SIG-M5 (cell line): ENCODE data around the gene SLC9A9.

Experiments used
- DNase-seq: peaks from one replicate; lab custom pipeline; 2025; lab: John Stamatoyannopoulos, UW

Gene SLC9A9

DNA sequence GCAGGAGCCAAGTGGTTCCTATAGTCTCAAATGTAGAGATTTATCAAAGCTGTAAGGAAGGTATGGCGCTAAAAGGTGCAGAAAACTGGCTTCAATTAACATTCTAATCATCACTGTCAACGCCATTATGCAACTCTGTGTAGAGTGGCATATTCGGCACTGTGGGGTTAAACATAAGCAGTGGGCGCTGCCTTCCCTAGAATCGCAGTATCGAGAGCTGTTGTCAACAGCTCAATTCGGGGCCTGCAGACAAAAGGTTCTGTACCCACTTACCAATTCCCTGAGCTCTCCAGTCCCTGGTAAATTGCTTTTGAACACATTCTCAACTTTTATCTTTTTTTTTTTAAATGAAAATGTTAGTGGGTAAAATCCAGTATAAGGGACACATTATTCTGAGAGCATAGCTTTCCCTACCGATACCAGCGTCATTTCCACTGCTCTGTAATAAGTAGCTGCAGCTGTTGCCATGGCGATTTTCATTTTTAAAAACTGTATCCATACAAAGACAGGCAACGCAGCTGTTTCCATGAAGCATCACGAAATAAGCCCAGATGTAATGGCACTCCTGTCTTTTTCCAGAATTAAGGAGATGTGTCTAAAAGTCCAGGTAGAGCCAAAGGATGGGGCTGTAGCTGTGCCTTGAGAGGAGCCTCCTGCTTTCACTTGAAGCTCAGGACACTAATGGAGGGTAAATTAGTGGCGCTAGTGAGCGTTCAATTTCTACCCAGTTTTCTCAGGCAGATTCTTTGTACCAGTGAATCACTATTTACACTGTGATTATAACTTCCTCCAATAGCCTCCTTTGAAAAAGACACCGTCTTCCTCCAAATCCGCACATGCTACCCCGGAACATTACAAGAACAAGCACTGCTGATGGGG, 250.3 kb downstream of the SLC9A9 start:
- DNase-seq: no peak

DNA sequence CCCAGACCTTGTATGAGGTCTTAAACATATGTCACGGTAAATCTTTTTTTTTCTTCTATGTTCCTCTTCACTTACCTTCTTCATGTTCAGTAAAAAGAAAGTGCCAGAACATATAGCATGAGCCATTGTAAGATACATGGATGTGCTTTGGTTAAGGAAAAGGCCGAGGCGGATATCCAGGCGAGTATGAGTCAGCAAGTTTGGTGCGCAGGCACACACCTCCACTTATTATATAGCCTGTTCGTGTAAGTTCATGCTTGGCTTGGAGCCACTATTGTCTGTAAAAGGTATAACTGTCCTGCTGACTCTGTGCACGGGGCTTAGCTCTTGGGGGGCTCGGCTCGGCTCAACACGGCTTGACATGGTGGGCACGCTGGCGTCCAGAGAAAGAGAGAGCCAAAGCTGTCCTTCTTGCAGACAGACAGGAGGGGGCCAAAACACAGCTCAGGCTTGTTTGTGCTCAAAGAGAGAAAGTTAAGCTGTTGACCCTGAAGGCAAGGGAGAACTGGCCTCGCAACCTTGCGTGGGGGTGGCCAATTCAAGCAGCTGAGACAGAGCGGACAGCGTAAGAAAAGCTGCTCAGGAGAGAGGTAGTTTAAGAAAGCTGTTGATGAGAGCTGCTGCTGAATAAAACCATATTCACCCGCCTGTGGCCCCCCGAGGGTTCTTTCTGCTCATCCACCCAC, 251.2 kb downstream of the SLC9A9 start:
- DNase-seq: no peak

DNA sequence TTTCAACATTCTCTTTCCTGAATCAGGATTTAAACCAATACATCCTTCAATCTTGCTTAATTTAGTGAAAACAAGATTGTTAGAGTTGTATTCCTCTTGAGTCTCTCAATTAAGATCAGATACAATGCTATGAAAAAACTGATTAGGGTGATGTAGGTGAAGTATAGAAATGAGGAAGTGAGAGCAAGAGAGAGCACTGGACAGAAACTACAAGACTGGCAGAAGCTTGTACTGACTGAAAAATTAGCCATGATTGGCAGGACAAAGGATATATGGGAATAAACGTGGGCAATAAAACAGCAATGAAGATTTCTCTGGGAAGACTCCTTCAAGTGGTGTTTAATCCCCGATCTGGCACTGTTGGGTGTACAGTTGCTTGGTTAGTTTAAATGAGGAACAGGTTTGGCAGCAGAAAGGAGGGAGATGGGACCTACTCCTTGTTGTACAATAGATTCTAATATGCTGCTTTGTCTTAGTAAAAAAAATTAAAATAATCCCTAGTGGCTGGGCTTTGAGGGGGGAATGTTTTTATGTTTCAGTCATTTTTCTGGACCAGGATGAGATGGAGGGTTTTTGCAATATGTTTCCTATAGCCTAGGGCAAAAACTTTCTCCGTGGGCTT, 252.7 kb downstream of the SLC9A9 start:
- no peak for DNase-seq

DNA sequence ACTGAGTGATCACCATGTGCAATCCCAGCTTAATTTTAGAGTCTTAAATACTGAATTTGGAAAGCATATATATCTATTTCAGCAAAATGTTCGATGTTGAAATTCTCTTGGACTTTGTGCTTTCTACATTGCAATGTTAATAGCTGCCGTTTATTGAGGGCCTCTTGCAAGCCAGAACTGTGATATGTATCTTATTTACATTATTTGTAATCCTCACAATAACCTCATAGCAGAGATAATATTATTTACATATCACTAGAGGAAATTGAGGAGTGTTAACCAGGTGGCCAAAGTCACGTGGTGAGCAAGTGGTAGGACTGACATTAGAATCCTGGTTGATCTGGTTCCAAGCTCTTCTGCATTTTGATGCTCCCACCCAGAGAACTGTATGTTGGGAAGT, 254.1 kb downstream of the SLC9A9 start:
- DNase-seq: no peak

DNA sequence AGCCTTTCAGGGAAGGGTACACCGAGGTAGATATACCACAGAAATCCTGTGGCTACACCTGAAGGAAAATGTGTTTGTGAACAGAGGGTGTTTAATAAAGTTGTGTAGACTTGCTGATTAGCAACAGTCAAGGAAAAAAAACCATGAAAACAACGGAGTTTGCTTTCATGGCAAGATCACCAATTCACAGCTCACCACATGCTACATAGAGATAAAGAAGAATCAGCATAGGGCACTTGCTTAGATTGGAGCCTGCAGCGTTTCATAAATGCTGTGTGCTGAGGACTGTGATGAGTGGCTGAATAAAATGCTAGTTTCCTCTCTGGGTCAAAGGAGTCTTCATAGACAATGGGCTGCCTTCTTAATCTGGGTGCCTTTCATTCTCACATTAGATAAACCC, 257.6 kb downstream of the SLC9A9 start:
- no peak for DNase-seq

DNA sequence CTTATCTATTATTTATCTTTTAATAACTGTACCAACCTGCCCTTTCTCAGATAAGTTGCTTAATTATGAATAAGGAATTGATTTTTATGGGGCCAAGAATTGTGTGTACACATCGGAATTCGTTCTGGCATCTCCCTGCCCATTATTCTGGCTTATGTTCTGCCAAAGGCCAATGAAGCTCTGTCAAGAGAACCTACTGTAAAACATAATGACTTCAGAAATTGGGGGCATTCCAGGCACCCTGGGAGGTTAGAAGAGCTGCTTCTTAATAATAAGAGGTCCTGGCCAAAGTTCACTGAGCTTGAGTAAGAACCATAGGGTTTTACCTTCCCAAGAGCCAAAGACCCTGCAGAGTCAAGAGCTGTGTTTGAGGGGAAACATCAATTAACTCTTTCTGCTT, 261.7 kb downstream of the SLC9A9 start:
- no peak for DNase-seq

DNA sequence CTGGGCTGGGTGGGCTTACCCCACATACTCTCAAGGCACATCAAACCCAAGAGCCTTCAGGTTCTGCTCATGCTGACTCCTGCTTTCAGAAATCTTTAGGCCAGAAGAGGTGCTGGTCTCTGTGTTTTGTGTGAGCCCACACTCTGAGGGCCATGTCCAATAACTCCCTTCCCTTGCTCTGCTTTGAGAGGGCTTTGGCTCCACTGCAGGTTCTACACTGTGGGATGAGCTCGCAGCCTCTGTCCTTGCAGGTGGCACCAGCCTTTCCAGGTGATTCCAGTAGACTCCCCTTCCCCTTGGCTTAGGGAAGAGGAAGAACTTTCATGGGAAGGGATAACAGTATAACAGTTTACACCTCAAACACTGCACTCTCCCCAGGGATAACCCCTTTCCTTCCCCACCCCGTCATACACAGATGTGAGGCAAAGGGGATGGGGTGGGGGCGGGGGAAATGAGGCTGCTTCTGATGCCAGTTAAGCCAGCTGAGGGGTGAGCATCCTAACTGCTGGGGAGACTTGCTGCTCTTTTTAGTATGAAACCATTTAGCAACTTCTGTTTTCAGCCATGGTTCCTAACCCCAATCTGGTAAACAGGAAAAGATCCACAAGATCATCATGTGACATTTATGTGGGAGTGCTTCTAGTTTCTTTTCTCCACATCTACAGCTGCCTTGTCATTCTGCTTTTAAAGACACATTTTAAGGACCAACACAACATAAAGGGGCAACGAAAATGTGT, 262.4 kb downstream of the SLC9A9 start:
- DNase-seq: no peak

DNA sequence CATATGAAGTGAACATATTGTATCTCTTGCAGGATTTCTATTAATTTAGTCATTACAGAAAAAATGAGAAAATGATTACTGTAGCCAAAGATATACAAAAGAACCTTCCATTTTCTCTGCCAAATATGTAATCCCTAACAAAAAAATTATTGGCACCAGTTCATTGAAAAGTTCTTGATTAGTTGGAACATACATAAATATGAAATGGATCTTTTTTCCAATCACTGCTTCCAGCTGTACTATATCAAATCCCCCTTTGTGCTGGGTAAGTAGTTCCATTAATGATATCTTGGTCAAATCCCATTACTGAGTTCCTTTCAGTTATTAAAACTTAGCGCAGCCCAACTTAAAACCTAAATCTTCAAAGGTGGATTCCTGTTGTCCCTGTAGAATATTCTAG, 263.8 kb downstream of the SLC9A9 start:
- DNase-seq: no peak

DNA sequence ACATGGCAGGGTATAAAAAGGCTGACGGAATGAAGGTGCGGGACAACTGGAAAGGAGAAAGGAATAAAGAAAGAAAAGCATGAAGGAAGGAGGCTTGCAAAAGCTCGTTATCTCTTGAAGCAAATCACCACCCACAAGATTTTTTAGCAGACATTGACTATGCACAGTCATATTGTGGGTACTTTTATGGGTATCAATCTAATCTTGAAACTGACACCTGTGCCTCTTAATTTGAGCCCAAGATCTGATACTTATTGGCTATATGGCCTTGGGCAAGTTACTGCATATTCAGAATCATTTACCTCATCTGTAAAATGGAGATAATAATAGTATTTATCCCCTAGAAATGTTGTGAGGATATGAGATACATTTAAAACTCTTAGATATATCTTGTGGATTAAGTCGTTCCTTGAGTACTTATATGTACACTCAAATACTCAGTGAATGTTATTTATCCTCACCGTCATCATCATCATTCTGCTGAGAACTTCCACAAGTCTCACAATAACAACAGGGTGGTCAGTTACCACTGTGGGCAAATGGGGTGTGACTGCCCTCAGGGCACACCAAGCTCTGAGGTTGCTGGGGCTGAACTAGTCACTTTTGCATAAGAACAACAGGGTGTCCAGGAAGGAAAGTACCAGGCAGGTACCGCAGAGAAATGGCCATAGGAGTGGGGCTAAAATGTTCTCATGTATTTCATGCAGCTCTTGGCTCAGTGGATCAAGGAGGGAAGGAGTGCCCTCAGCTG, 266.1 kb downstream of the SLC9A9 start:
- no peak for DNase-seq

DNA sequence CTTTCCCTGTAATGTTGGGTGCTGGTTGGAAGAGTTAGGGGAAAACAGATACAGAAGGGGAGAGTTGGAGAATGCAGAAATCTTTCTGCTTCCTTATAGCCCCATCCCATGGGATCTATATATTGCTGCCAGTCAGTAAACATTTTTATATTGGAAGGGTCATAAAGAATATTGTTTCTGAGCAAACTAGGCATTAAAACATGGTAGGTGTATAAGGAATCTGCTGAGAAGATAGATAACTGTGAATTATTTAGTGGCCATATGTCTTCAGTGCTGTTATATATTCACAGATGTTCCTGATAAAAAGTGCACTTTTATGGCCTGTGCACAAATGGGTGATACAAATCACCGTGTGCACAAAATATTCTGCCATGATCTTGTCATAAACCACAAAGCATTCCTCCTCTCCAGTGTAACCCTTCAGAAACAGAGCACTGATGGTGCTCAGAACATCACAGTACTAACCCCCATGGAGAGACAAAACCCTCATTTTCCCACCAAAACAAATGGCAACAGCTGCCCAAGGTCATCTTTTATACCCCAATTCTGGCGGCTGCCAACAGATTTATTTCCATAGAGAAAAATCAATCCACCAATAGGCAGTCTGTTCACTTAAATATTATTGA, 269.3 kb downstream of the SLC9A9 start:
- no peak for DNase-seq

DNA sequence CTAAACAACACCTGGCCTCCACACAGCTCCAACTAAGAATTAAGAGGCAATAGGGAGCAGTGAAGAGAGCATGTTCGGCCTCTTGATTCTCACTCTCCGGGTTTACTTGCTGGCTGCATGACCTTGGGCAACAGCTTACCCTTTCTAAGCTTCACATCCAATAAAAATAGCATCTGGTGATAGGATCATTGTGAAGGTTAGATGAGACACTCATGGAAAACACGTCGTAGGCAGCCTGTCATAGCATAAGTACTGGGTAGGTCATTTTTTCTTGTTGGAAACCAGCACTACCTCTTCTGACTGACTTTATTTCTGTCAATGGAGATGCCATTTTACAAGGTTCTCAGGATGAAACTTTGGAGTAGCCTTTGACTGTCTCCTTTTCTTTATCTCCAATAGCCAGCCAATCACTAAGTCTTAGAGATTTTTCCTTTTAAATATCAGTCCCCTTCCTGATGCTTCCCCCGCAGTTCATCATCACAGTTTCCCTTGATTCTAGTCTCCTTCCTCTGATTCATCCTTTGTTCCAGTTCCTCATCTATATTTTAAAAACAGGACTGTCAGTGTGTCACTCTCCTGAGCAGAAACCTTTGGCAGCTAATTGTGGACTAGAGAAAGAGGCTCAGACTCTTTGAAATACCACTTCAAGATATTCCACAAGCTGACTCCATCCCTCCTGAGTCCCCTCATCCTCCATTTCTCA, 271.5 kb downstream of the SLC9A9 start:
- DNase-seq: no peak

DNA sequence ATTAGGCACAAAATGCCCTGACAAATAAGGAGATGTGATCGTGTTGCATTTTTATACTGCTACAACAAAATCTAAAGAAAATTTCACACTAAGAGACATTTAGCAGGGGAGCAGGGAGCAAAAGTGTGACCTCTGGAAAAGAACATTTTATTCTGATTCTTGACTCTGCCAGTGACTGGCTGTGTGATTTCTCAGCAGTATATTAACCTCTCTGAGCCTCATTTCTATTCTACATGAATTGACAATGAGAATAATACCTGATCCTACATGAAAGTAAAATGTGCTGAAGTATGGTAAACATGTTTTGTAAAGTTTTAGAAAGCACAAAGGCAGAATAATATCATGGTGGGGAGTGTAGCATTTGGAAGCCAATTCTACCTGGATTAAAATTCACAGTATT, 273.3 kb downstream of the SLC9A9 start:
- DNase-seq: no peak

DNA sequence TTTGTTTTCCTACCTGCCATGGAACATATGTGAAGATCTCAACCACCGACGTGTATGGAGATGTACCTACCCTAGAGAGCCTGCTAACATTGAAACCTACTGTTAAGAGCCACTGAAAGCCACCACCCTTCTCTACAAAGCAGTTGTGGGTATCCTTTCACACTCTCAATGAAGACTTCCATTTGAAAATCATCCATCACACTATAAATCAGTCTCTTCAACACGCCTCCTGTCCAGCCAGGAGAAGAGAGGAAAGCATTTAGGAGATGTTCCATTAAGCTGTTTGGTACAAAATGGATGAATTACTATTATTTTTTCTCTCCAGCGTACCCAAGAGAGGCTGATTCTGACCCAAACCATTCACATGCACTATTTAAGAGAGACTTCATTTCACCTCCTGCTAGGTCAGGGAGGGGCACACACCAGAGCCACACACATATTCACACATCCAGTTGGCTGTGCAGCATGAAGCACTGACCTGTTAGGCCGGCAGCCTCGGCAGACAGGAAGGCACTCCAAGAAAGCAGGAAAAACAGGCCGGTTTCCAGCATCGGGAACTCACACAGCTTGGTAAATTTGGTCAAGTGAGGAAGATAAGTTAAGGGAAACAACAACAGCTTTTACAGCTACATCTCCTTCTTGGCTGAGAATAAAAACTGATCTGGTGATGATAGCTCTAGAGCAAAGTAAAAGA, 274.5 kb downstream of the SLC9A9 start:
- no peak for DNase-seq

DNA sequence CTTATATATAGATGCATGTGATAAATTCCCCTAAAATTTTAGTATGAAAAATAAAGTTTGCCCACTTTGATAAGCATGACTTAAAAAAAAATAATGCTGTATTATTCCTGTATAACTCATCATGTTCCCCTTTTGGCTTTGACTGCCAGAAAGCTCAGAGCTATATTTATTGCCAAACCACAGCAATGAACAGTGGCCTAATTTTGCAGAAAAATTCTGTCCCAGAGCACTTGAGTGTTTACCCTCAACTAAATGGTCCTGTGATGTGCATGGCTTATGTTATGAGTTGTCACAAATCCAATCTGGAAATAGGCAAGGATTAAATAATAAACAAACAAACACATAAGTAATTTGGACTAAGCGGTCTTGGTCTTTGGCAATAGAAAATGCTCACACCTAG, 276.7 kb downstream of the SLC9A9 start:
- DNase-seq: no peak

DNA sequence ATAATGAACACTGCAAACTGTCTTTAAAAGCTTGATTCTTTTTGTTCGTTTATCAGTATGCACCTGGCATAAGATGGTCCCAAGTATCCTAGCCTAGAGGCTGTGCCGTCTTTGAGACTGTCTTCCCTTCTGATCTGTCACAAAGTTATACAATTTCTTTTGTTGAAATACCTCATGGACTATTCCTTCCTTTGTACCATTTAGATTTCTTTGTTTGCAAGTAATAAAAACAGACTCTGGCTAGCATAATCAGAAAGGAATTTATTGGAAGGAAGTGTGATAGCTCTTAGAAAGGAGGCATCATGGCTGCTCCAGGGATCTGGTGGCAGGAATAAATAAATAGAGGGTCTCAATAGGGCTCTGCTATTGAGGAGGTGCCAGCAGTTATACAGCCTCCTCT, 280.4 kb downstream of the SLC9A9 start:
- DNase-seq: no peak

DNA sequence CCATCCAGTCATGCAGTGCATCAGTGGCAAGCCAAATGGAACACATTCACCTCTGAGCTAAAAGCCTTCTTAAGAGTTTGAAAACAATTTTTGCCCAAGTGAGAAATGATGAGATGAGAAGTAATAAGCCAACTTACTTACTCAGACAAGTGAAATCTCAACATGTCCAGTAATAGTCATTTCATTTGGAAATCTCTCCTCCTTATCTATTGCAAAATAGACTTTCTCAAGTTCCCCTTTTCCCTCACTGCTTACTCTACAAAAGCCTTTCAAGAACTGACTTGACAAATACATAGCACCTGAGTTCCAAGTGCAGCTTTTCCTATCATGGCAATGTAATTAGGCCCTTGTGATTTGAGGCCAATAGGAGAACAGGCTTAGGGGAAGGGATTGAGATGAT, 282.3 kb downstream of the SLC9A9 start:
- no peak for DNase-seq

DNA sequence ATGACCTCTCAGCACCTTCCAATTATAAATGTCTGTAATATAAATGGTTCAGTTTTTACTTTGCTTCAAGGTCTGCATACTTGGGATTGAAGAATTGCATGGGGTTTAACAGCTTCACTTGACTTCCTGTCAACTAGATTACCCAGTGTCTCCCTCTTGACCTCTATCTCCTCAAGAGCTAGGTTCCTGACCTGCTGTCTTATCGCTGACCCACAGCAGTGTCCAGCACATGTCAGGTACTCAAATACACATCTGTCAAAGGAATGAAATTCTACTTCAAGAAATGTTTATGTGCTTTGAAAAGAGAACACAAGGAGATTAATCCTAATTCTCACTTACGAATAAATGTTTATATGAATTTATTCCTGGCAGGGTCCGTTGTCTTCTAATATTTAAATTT, 284.5 kb downstream of the SLC9A9 start:
- no peak for DNase-seq

DNA sequence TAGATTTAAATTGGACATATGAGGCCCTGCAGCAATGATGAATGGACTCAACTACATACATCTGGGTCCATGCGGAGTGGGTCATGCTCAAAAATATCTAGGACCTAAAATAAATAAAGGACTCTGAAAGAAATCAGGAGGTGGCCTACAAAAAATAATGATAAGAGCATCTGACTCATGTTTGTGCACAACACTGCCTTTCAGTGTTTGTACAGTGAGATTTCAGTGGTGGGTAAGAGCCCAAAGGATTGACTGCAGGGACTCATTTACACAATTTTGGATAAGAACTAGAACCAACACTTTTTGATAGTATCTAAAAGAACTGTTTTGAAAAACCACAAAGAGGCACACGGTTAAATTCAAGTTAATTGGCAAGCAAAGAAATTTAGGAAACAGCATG, 285.5 kb downstream of the SLC9A9 start:
- no peak for DNase-seq

DNA sequence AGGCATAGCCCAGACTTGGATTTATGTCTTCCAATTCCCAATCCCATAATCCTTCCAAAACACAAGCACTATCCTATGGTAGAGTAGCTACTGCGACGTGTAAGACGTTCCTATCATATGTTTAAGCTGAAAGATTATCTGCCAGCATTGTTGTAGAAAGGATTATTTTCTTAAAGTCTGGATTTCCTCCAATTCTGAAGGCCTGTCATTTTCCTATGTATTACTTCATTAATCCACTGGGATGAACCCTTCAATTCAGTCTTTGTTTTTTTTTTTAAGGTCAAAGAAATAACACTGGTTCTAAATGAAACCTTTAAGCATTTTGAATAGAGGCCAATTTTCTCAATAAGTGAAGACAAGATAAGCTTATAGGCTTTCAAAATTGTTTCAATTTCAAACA, 289.0 kb downstream of the SLC9A9 start:
- DNase-seq: no peak

DNA sequence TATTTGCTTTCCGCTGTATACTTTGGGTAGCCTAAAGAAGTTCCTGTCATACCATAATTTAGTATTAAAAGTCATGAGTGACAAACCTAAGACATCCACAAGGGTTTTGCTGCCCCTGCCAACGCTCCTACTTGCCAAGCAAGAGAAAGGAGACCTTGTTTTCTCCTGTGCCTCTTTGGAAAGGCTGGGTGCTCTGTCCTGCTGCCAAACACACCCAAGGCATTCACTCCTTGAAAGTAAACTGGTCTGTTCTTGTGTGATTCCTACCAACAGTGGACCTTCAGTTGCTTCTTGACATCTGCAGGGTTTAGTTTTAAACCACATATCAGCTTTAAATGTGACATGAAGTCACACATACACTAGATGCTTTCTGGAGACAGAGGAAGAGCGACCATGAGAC, 295.4 kb downstream of the SLC9A9 start:
- no peak for DNase-seq
